NCI-H748 treated with DMSO at 0.1 percent for 48 hours (cell line): ENCODE measurements around the gene TMC4.
A peak's percentile ranks its signal among the peaks of the same experiment; 100 is the strongest.
"Not testable (repeated sequence)": the region's sequence is repeated elsewhere in the genome, so short reads cannot be mapped to it uniquely, and the experiment has no call there.

Experiments used
- DNase-seq: peaks from one replicate; lab custom pipeline; 2025; lab: John Stamatoyannopoulos, UW

TMC4 gene

GRCh38 chr19:54203151-54203611, 30.2 kb upstream of the TMC4 start:
- DNase-seq, result no peak

- DNase-seq, result no peak
Observed at GRCh38 chr19:54201980-54202379, 29.0 kb upstream of the TMC4 start.

GRCh38 chr19:54201172-54201701, 28.3 kb upstream of the TMC4 start:
- no peak for DNase-seq

- no peak for DNase-seq
Observed at GRCh38 chr19:54199401-54199800, 26.4 kb upstream of the TMC4 start.

- no peak for DNase-seq
Observed at GRCh38 chr19:54197121-54197520, 24.2 kb upstream of the TMC4 start.

GRCh38 chr19:54196536-54196935, 23.6 kb upstream of the TMC4 start:
- DNase-seq, result no peak

GRCh38 chr19:54194463-54194862, 21.5 kb upstream of the TMC4 start:
- DNase-seq, result not testable (repeated sequence)

GRCh38 chr19:54193011-54193410, 20.1 kb upstream of the TMC4 start:
- no peak for DNase-seq

GRCh38 chr19:54191811-54192453, 19.0 kb upstream of the TMC4 start:
- DNase-seq, result no peak

GRCh38 chr19:54191011-54191810, 18.3 kb upstream of the TMC4 start, which contains the start of gene TSEN34:
Gene TSEN34 (plus strand): TSS chr19:54191308. CDS start chr19:54191365, 57 bp downstream.
- peak; percentile 91 for DNase-seq

GRCh38 chr19:54190503-54191010, 17.6 kb upstream of the TMC4 start:
- peak; percentile 100 for DNase-seq

- peak; percentile 100 for DNase-seq
Observed at GRCh38 chr19:54189735-54190502, 17.0 kb upstream of the TMC4 start.

- DNase-seq, result no peak
Observed at GRCh38 chr19:54189145-54189734, 16.3 kb upstream of the TMC4 start, which contains the start of gene MBOAT7. Gene MBOAT7 (minus strand): TSS chr19:54189580. CDS start chr19:54188508, 1,072 bp downstream.

- DNase-seq, result no peak
Observed at GRCh38 chr19:54188215-54188871, 15.4 kb upstream of the TMC4 start.

GRCh38 chr19:54186934-54187381, 14.0 kb upstream of the TMC4 start:
- no peak for DNase-seq

- DNase-seq, result no peak
Observed at GRCh38 chr19:54186351-54186750, 13.4 kb upstream of the TMC4 start.

GRCh38 chr19:54183431-54183830, 10.5 kb upstream of the TMC4 start:
- no peak for DNase-seq

GRCh38 chr19:54181894-54182293, 8.9 kb upstream of the TMC4 start:
- DNase-seq, result not testable (repeated sequence)

- DNase-seq, result no peak
Observed at GRCh38 chr19:54180691-54181091, 7.7 kb upstream of the TMC4 start.

GRCh38 chr19:54179921-54180461, 7.0 kb upstream of the TMC4 start:
- peak; percentile 98 for DNase-seq
